Nephron progenitor cell (in vitro differentiated cells): ENCODE data around the gene DHX34.

Experiments
- DNase-seq: peaks from one replicate; pipeline ENCODE4 v3.0.0; 2021
- H3K27ac Mint-ChIP-seq: 2 replicates; pipeline ENCODE4 v1.8.0; 2021; ENCODE audit warnings: mild to moderate bottlenecking, moderate library complexity, mixed read lengths
- H3K27me3 Mint-ChIP-seq: 2 replicates; pipeline ENCODE4 v1.8.0; 2021; ENCODE audit warnings: mild to moderate bottlenecking, low read depth, mixed read lengths; ENCODE audit not compliant: poor library complexity
- H3K36me3 Mint-ChIP-seq: 2 replicates; pipeline ENCODE4 v1.8.0; 2021; ENCODE audit warnings: low read depth, mixed read lengths
- H3K4me1 Mint-ChIP-seq: 2 replicates; pipeline ENCODE4 v1.8.0; 2021; ENCODE audit warnings: mixed read lengths
- H3K4me3 Mint-ChIP-seq: 2 replicates; pipeline ENCODE4 v1.8.0; 2021; ENCODE audit warnings: mild to moderate bottlenecking, moderate library complexity, mixed read lengths
- H3K9me3 Mint-ChIP-seq: 2 replicates; pipeline ENCODE4 v1.8.0; 2021; ENCODE audit warnings: mild to moderate bottlenecking, moderate library complexity, mixed read lengths
- TF ChIP-seq, protein P1 (sequence below): fragments of 200-600 bp; sonication (generic); IDR thresholded peaks from 2 replicates; pipeline ENCODE4 v1.5.0; 2021; ENCODE audit warnings: antibody characterized with exemption

The DHX34 gene

DNA sequence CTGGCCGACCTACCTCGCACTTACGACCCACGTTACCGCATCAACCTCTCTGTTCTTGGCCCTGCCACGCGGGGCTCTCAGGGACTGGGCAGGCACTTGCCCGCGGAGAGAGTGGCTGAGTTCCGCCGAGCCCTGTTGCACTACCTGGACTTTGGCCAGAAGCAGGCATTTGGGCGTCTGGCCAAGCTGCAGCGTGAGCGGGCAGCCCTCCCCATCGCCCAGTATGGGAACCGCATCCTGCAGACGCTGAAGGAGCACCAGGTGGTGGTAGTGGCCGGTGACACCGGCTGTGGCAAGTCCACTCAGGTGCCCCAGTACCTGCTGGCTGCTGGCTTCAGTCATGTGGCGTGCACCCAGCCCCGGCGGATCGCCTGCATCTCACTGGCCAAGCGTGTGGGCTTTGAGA, 4.2 kb downstream of the DHX34 start:
- Mint-ChIP-seq H3K27me3 (peaks cover 4% of the 10 kb centered on the region), H3K4me3 (no peak overlapping the region), H3K27ac (no peak overlapping the region), H3K4me1 (peaks cover 30% of the 10 kb centered on the region), H3K36me3 (peaks cover 87% of the 10 kb centered on the region), H3K9me3 (peaks cover 4% of the 10 kb centered on the region)
- DNase-seq, result no peak
- TF ChIP-seq, protein P1, sequence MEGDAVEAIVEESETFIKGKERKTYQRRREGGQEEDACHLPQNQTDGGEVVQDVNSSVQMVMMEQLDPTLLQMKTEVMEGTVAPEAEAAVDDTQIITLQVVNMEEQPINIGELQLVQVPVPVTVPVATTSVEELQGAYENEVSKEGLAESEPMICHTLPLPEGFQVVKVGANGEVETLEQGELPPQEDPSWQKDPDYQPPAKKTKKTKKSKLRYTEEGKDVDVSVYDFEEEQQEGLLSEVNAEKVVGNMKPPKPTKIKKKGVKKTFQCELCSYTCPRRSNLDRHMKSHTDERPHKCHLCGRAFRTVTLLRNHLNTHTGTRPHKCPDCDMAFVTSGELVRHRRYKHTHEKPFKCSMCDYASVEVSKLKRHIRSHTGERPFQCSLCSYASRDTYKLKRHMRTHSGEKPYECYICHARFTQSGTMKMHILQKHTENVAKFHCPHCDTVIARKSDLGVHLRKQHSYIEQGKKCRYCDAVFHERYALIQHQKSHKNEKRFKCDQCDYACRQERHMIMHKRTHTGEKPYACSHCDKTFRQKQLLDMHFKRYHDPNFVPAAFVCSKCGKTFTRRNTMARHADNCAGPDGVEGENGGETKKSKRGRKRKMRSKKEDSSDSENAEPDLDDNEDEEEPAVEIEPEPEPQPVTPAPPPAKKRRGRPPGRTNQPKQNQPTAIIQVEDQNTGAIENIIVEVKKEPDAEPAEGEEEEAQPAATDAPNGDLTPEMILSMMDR, result no peak

DNA sequence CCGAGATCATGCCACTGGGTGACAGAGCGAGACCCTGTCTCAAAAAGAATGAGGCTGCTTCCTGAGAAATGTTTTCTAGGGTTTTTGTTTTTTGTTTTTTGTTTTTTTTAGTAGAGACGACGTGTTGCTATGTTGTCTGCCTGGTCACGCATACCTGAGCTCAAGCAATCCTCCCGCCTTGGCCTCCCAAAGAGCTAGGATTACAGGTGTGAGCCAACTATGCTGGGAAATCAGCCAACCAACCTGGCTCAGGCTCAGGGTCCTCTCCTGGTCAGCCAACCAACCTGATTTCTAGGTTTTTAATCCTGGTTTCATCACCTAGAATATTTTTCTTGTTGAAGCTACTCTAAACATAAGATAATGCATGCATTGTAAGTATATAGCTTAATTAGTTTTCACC, 7.8 kb downstream of the DHX34 start:
- Mint-ChIP-seq H3K36me3 (peaks cover 93% of the 10 kb centered on the region), H3K4me3 (no peak overlapping the region), H3K9me3 (no peaks in the 10 kb centered on the region)

DNA sequence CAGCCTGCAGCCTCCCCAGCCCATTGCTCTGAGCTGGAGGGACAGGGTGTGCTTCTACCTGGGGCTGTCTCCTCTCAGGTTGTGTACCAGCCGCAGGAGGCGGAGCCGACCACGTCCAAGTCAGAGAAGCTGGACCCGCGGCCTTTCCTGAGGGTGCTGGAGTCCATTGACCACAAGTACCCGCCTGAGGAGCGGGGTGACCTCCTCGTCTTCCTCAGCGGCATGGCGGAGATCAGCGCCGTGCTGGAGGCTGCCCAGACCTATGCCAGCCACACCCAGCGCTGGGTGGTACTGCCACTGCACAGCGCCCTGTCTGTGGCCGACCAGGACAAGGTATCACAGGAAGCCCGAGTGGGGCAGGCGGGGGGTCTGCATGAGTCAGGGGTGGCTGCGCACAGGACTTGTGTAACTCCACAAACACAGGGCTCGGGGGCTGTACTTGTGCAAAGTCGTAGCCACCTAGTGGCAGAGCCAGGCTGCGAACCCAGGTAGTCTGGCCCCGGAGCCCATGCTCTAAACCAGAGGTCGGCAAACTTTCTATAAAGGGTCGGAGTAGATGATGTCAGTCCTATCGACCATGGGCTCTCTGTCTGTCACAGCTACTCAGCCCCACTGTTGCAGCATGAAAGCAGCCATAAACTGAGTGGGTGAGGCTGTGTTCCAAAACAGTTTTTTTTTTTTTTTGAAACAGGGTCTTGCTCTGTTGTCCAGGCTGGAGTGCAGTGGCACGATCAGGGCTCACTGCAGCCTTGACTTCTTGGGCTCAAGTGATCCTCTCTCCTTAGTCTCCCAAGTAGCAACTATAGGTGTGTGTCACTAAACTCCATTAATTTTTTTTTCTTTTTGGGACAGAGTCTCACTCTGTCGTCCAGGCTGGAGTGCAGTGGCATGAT, 8.9 kb downstream of the DHX34 start:
- TF ChIP-seq, protein P1, result no peak

More for the DNA sequence above, 7.8 kb downstream of the DHX34 start:
- TF ChIP-seq, protein P1, result no peak
- no peak overlapping the region for H3K27ac Mint-ChIP-seq
- H3K27me3 Mint-ChIP-seq, result no peaks in the 10 kb centered on the region
- no peak for DNase-seq
- peaks cover 1% of the 10 kb centered on the region for H3K4me1 Mint-ChIP-seq

DNA sequence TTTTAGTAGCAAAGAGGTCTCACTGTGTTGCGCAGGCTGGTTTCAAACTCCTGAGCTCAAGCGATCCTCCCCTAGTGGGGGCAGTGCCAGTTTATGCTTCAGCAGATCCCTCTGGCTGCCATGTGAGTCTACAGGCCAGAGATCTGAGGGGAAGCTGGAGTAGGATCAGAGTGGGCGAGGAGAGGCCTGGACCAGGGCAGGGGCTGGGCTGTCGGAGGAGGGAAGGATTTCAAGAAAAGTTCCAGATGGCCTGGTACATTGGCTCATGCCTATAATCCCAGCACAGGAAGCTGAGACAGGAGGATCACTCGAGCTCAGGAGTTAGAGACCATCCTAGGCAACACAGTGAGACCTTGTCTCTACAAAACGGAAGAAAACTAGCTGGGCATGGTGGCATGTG, 9.8 kb downstream of the DHX34 start:
- Mint-ChIP-seq H3K4me1 (no peaks in the 10 kb centered on the region), H3K27ac (peak overlapping the region; percentile 29), H3K9me3 (no peaks in the 10 kb centered on the region), H3K27me3 (no peaks in the 10 kb centered on the region), H3K4me3 (no peak overlapping the region), H3K36me3 (peaks cover 81% of the 10 kb centered on the region)
- DNase-seq, result no peak
- TF ChIP-seq, protein P1, result no peak

More for the DNA sequence above, 8.9 kb downstream of the DHX34 start:
- Mint-ChIP-seq H3K4me1 (no peaks in the 10 kb centered on the region), H3K9me3 (no peaks in the 10 kb centered on the region), H3K36me3 (peaks cover 87% of the 10 kb centered on the region), H3K4me3 (no peak overlapping the region), H3K27ac (no peak overlapping the region), H3K27me3 (no peaks in the 10 kb centered on the region)
- no peak for DNase-seq

DNA sequence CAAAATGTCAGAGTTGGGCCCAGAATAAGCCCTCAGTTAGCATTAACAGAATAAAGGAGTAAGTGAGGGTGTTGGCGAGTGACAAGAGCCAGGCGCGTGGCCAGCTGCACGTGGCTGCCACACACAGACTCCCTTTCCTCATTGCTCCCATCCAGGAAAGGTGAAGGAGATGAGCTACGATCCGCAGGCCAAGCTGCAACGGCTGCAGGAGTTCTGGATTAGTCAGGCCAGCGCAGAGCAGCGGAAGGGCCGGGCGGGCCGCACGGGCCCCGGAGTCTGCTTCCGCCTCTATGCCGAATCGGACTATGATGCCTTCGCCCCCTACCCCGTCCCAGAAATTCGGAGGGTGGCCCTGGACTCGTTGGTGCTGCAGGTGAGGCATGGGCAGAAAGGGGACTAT, 13.2 kb downstream of the DHX34 start:
- TF ChIP-seq, protein P1, result no peak
- Mint-ChIP-seq H3K4me1 (no peaks in the 10 kb centered on the region), H3K27me3 (no peaks in the 10 kb centered on the region), H3K36me3 (peaks cover 63% of the 10 kb centered on the region), H3K27ac (no peak overlapping the region), H3K9me3 (no peaks in the 10 kb centered on the region), H3K4me3 (no peak overlapping the region)
- no peak for DNase-seq
